Measurements from ENCODE around the gene SDE2. TPM values are rescaled to one million over a fixed set of nuclear protein-coding genes. Genes with fewer than 3 reads are reported as not detected.
"Not testable (repeated sequence)": the region's sequence is repeated elsewhere in the genome, so short reads cannot be mapped to it uniquely, and the experiment has no call there.

The SDE2 gene
- total RNA-seq, 2 experiments from 2014 or later, result 16.6 to 20.9 TPM

DNA sequence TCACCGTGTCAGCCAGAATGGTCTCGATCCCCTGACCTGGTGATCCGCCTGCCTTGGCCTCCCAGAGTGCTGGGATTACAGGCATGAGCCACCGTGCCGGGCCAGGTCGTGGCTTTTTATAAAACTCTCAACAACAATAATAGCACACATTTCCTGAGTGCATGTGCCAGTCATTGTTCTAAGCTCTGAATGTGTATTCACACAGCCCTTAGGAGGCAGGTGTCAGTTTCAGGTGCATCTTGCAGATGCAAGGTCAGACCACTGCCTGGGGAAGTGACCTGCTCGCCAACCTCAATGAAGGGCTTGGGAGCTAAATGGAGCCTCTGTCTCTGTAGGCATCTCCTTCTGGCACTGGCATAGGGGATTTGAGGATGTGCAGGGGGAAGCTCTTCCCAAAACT lies 56.6 kb downstream of the SDE2 start:
- H3K4me3 Mint-ChIP-seq, result no peak overlapping the region
- ATAC-seq (no peak), DNase-seq (no peak)
- H3K9me3 Mint-ChIP-seq (ENCODE audit: low read depth), result no peaks in the 10 kb centered on the region
- H3K36me3 Mint-ChIP-seq, result no peaks in the 10 kb centered on the region
- H3K27ac Mint-ChIP-seq, result no peak overlapping the region
- H3K27me3 Mint-ChIP-seq, result no peaks in the 10 kb centered on the region
- peaks cover 10% of the 10 kb centered on the region for H3K4me1 Mint-ChIP-seq
- CTCF ChIA-PET, result interaction anchor here (0.7 to 1.6 kb wide), 2 partner anchors 12 to 260 kb away, joined by 3 to 4 read pairs; no protein-coding TSS in a partner anchor

DNA sequence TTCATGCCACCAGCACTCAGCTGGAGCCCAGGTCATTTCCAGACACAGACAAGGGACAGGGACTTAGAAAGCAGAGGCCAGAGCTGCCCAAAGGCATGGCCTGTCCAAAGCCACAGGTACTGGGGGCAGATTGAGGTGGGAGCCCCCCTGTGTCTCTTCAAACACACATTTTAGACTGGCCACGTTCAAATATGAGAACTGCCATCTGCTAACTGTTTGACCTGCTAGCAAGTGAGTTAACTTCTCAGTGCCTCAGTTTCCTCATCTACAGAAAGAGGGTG lies 57.3 kb downstream of the SDE2 start:
- DNase-seq (no peak), ATAC-seq (no peak)
- H3K9me3 Mint-ChIP-seq (ENCODE audit: low read depth), result no peaks in the 10 kb centered on the region
- no peaks in the 10 kb centered on the region for H3K27me3 Mint-ChIP-seq
- H3K27ac Mint-ChIP-seq, result no peak overlapping the region
- H3K4me3 Mint-ChIP-seq, result no peak overlapping the region
- H3K4me1 Mint-ChIP-seq, result peaks cover 10% of the 10 kb centered on the region
- no peaks in the 10 kb centered on the region for H3K36me3 Mint-ChIP-seq
- CTCF ChIA-PET, result interaction anchor here (0.7 to 1.6 kb wide), 3 partner anchors 11 to 467 kb away, joined by 3 to 4 read pairs (median 3); no protein-coding TSS in a partner anchor

DNA sequence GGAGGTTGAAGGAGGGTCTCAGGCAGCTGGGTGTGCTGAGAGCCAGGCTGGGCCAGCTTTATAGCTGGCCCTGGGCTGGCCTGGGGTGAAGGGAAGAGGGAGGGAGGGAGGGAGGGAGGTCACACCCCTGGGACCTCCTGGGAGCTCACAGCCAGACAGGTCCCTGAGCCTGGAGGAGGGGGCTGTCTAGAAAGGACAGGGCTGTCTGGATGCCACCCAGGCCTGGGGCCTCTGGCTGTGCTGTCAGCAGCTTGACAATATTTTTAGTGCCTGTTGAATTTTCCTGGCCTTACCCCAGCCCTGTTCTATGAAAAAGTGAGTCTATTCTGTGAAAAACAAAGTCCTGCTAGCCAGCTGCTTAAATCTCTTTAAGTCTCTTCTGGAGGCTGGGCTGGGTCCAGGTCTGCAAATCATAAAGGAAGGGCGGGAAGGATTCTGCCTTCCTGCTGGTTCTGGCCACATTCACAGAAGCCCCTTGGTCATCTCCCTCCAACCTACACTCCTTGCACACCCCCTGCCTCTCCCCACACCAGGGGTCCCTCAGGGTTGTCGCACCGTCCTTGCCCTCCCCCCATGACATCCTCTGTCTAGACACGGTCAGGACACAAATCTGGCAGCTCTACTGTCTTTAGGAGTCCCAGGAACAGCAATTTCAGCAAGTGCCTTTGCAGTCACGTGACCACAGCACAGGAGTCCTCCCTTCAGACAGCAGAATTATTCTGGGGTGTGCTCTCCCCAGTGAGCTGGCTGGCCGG lies 57.8 kb downstream of the SDE2 start, which contains the start of gene LEFTY2:
Gene LEFTY2 (minus strand): TSS at position 34 of the 755 bp plus-strand sequence. CDS start 80 bp downstream, outside the sequence.
- CTCF ChIA-PET, result interaction anchor here (0.7 to 1.6 kb wide), 3 partner anchors 10 to 467 kb away, joined by 3 to 4 read pairs (median 3); no protein-coding TSS in a partner anchor
- Mint-ChIP-seq H3K27me3 (no peaks in the 10 kb centered on the region), H3K36me3 (no peaks in the 10 kb centered on the region), H3K4me1 (peaks cover 10% of the 10 kb centered on the region), H3K4me3 (no peak within 1 kb of the TSS), H3K27ac (no peak within 1 kb of the TSS), H3K9me3 (ENCODE audit: low read depth) (no peaks in the 10 kb centered on the region)
- DNase-seq, result no peak
- ATAC-seq, result no peak

DNA sequence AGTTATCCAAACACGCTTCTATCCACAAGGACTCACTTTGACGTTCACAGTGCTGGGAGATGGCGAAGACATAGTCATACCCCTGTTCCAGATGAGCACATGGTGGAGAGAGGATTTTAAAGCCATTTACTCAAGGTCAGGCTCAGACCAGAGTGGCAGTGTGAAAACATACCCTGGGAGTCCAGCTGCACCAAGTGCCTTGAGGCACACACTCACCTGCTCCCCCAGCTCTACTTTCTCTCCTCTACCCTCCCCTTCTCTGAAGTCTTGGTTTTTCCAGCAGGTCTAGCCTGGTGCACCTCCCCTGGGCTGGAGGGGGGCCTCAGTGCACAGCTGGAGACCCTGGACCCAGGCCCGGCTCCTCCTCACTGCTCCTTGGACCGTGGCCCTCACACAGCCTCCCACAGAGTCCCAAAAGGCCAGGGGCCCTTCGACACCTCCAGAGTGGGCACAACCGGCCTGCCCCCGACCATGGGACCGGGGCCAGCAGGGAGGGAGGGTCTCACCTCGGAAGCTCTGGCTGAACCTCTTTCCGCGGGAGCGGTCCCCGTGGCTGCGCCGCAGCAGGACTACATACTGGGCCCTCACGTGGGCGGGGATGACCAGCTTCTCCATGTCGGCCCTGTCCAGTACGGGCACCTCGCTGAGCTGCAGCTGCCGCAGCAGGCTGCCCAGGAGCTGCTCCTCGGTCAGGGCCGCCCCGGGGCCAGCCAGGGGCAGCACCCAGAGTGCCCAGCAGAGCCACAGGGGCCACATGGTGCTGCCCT lies 58.6 kb downstream of the SDE2 start:
- no peaks in the 10 kb centered on the region for H3K9me3 Mint-ChIP-seq (ENCODE audit: low read depth)
- CTCF ChIA-PET, result no interaction called here
- H3K36me3 Mint-ChIP-seq, result no peaks in the 10 kb centered on the region
- H3K4me3 Mint-ChIP-seq, result no peak overlapping the region
- H3K4me1 Mint-ChIP-seq, result peaks cover 10% of the 10 kb centered on the region
- no peak overlapping the region for H3K27ac Mint-ChIP-seq
- ATAC-seq (no peak), DNase-seq (no peak)
- no peaks in the 10 kb centered on the region for H3K27me3 Mint-ChIP-seq

DNA sequence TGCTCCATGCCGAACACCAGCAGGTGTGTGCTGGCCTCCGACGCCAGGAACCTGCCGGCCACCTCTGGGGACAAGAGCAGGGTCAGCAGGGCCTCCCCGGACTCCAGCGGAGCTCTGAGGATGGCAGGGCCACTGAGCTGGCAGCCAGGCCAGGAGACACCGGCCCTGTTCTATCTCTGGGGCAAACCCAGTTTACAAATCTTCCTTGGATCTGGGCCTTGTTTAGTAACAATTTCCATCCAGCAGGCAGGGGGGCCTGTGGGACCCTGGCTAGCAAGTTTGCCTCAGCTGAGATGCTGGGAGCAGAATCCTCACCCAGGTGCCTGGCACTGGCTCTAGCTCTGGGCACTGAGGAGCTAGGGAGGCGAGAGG lies 59.2 kb downstream of the SDE2 start:
- H3K27ac Mint-ChIP-seq; H3K4me1 Mint-ChIP-seq; H3K9me3 Mint-ChIP-seq (ENCODE audit: low read depth); H3K36me3 Mint-ChIP-seq; CTCF ChIA-PET; H3K4me3 Mint-ChIP-seq; H3K27me3 Mint-ChIP-seq; DNase-seq; ATAC-seq: not testable (repeated sequence)

DNA sequence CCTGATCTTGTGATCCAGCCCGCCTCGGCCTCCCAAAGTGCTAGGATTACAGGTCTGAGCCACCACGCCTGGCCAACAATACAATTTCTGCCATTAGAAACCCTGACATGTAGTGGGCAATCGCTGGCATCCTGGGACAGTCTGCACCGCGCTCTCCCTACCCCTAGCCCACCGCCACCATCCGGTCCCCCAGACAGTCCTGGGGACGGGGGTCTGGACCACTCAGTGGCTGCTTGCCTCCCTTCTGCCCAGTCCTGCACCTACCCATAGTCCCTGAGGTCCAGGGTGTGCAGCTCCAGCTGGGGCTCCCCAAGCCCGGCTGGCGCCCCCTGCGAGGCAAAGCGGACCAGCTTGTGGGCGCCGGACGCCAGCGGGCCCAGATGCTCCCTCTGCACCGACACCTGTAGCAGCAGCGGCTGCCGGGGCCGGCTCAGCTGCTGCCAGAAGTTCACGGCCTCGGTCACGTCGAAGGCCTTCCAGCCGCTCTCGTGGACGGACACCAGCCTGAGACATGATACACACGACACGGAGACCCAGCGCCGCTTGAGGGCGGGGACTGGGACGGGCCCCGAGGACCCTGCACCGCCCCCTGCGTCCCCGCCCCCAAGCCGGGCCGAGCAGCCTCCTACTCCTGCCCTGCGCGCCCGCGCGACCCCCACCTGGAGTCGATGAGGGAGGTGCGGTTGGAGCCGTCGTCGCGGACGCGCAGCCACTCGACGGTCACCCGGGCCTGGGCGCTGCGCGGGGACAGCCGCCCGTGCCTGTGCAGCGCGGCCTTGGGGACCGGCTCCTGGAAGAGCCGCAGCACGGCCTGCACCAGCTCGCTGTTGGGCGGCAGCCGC lies 59.8 kb downstream of the SDE2 start:
- ATAC-seq; H3K4me3 Mint-ChIP-seq; H3K4me1 Mint-ChIP-seq; CTCF ChIA-PET; H3K36me3 Mint-ChIP-seq; H3K27me3 Mint-ChIP-seq; H3K27ac Mint-ChIP-seq; H3K9me3 Mint-ChIP-seq (ENCODE audit: low read depth); DNase-seq: not testable (repeated sequence)

DNA sequence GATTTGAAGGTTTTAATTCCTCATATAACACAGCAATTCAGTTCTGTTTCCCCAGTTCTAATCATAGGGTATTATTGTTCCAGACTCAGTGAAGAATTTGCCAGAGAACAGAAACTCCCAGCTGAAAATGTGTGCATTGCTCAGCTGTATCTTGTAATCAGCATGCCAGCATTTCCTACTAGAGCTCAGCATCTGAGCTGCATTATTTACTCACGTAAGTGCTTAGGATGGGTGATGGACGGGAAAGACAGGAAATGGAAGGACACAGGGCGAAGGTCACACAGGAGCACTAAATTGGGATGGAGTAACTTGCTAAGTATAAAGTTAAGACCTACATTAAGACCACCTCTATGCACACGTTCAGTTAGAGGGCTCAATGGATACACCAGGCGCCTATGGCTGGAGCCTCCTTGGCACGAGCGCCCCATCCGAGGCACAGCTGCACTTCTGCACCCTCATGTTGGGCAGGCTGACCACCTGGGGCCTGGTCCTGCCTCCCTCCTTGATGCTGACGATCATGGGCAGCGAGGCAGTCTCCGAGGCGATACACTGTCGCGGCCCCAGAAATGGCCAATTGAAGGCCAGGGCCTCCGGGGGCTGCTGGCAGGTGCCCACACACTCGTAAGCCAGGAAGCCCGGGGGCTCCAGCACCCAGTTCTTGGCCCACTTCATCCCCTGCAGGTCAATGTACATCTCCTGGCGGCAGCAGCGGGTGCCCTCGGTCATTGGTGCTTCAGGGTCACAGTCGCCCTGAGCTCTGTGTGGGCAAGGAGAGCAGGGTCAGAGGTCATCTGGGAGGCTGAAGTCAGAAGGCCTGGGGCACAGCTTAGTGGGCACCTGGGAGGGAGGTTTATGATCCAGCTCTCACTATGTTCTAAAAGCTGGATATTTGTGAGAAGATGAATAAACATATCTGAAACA lies 61.8 kb downstream of the SDE2 start:
- H3K27ac Mint-ChIP-seq, result no peak overlapping the region
- H3K36me3 Mint-ChIP-seq, result no peaks in the 10 kb centered on the region
- DNase-seq (no peak), ATAC-seq (no peak)
- no peaks in the 10 kb centered on the region for H3K27me3 Mint-ChIP-seq
- H3K4me3 Mint-ChIP-seq, result no peak overlapping the region
- CTCF ChIA-PET, result interaction anchor here (0.8 to 1.2 kb wide), 3 partner anchors 24 to 618 kb away, joined by 3 read pairs; no protein-coding TSS in a partner anchor
- H3K4me1 Mint-ChIP-seq, result no peaks in the 10 kb centered on the region
- no peaks in the 10 kb centered on the region for H3K9me3 Mint-ChIP-seq (ENCODE audit: low read depth)

GRCh38 chr1:225936523-225936922 lies 62.6 kb downstream of the SDE2 start:
- no peak overlapping the region for H3K27ac Mint-ChIP-seq
- DNase-seq (no peak), ATAC-seq (no peak)
- no peaks in the 10 kb centered on the region for H3K36me3 Mint-ChIP-seq
- no peaks in the 10 kb centered on the region for H3K4me1 Mint-ChIP-seq
- H3K9me3 Mint-ChIP-seq (ENCODE audit: low read depth), result no peaks in the 10 kb centered on the region
- H3K4me3 Mint-ChIP-seq, result no peak overlapping the region
- CTCF ChIA-PET, result interaction anchor here (0.8 to 1.2 kb wide), 3 partner anchors 25 to 618 kb away, joined by 3 read pairs; no protein-coding TSS in a partner anchor
- no peaks in the 10 kb centered on the region for H3K27me3 Mint-ChIP-seq

DNA sequence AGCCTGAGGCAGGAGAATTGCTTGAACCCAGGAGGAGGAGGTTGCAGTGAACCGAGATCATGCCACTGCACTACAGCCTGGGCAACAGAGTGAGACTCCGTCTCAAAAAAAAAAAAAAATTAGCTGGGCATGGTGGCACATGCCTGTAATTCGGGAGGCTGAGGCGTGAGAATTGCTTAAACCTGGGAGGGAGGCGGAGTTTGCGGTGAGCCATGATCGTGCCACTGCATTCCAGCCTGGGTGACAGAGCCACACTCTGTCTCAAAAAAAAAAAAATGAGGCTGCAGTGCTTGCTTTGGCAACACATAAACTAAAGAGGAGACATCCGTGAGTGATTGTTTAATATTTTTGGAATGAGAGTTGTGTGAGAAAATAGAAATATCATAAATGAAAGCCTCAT lies 63.1 kb downstream of the SDE2 start:
- not testable (repeated sequence) for ATAC-seq; H3K4me3 Mint-ChIP-seq; H3K36me3 Mint-ChIP-seq; DNase-seq; H3K4me1 Mint-ChIP-seq; H3K9me3 Mint-ChIP-seq (ENCODE audit: low read depth); H3K27me3 Mint-ChIP-seq; H3K27ac Mint-ChIP-seq
- CTCF ChIA-PET, result interaction anchor here (0.8 to 1.2 kb wide), 2 partner anchors 25 to 617 kb away, joined by 3 read pairs; no protein-coding TSS in a partner anchor

- DNase-seq, result no peak
- H3K27me3 Mint-ChIP-seq, result no peaks in the 10 kb centered on the region
- H3K4me3 Mint-ChIP-seq, result no peak overlapping the region
- no peaks in the 10 kb centered on the region for H3K9me3 Mint-ChIP-seq (ENCODE audit: low read depth)
- no peaks in the 10 kb centered on the region for H3K36me3 Mint-ChIP-seq
- H3K27ac Mint-ChIP-seq, result no peak overlapping the region
- ATAC-seq, result no peak
- CTCF ChIA-PET, result interaction anchor here (1.4 kb wide), 1 partner anchor 28 kb away, joined by 4 read pairs; no protein-coding TSS in a partner anchor
- no peaks in the 10 kb centered on the region for H3K4me1 Mint-ChIP-seq
Observed at GRCh38 chr1:225934711-225935110, 64.4 kb downstream of the SDE2 start.

DNA sequence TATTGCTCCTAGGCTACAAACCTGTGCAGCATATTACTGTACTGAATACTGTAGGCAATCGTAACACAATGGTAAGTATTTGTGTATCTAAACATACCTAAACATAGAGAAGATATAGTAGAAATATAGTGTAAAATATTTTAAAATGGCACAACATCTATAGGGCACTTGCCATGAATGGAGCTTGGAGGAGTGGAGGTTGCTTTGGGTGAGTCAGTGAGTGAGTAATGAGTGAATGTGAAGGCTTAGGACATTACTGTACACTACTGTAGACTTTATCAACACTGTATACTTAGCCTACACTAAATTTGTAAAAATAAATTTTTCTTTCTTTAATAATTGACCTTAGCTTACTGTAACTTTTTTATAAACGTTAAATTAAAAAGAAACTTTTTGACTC lies 66.1 kb downstream of the SDE2 start:
- CTCF ChIA-PET, result interaction anchor here (1.3 to 1.6 kb wide), 2 partner anchors 9 to 21 kb away, joined by 3 to 4 read pairs; partner anchors contain the start of gene PYCR2
- H3K9me3 Mint-ChIP-seq (ENCODE audit: low read depth), result no peaks in the 10 kb centered on the region
- peaks cover 4% of the 10 kb centered on the region for H3K4me1 Mint-ChIP-seq
- DNase-seq, result no peak
- no peak for ATAC-seq
- H3K27ac Mint-ChIP-seq, result no peak overlapping the region
- H3K36me3 Mint-ChIP-seq, result no peaks in the 10 kb centered on the region
- no peak overlapping the region for H3K4me3 Mint-ChIP-seq
- H3K27me3 Mint-ChIP-seq, result no peaks in the 10 kb centered on the region
